Gastrocnemius medialis (tissue), 4 donors: ENCODE results near the gene GAB1.

Experiments
- CTCF ChIP-seq, 5 experiments: fragments of 450-650 bp in 3 of 5; fragments of 200-600 bp in 2 of 5; sonication (generic) in 2 of 5; IDR thresholded peaks in 4 of 5; conservative IDR thresholded peaks in 1 of 5; 1 replicate in 4 of 5; 2 replicates in 1 of 5; pipeline ENCODE4 v1.5.1; 2016 to 2019; ENCODE audit warnings: antibody characterized with exemption in 5 of 5, mild to moderate bottlenecking in 3 of 5, moderate library complexity in 3 of 5
- POLR2A ChIP-seq, 2 donors: fragments of 450-650 bp; IDR thresholded peaks; one replicate each; pipeline ENCODE4 v1.6.1; 2017; ENCODE audit warnings: antibody characterized with exemption in 2 of 2, mild to moderate bottlenecking in 2 of 2, moderate library complexity in 2 of 2

GRCh38 chr4:143291314-143291713 is 45.4 kb upstream of the GAB1 start:
- no peak for TF ChIP-seq CTCF (IDR thresholded peaks at IDR 0.05 in 4 of 5, conservative IDR thresholded peaks at IDR 0.05 in 1 of 5)
- TF ChIP-seq POLR2A (IDR thresholded peaks at IDR 0.05), result no peak
